BLaER1 (cell line): Measurements from ENCODE around the gene UAP1L1.

Source experiments
- H3K27ac ChIP-seq: shearing (Covaris generic); formaldehyde crosslinking; 2 replicates; pipeline ENCODE4 v1.8.1; 2022
- H3K27me3 ChIP-seq: shearing (Covaris generic); formaldehyde crosslinking; 2 replicates; pipeline ENCODE4 v1.8.1; 2022
- H3K36me3 ChIP-seq: shearing (Covaris generic); formaldehyde crosslinking; 2 replicates; pipeline ENCODE4 v1.8.1; 2022
- H3K4me1 ChIP-seq: shearing (Covaris generic); formaldehyde crosslinking; 2 replicates; pipeline ENCODE4 v1.8.1; 2022
- H3K4me2 ChIP-seq: shearing (Covaris generic); formaldehyde crosslinking; 2 replicates; pipeline ENCODE4 v1.8.1; 2022
- H3K4me3 ChIP-seq: shearing (Covaris generic); formaldehyde crosslinking; 2 replicates; pipeline ENCODE4 v1.8.1; 2022
- H3K9ac ChIP-seq: shearing (Covaris generic); formaldehyde crosslinking; 2 replicates; pipeline ENCODE4 v1.8.1; 2022
- H3K9me3 ChIP-seq: shearing (Covaris generic); formaldehyde crosslinking; 2 replicates; pipeline ENCODE4 v1.8.1; 2022
- H4K20me1 ChIP-seq: shearing (Covaris generic); formaldehyde crosslinking; 2 replicates; pipeline ENCODE4 v1.8.1; 2022
- Cebpa-rat ChIP-seq: shearing (Covaris generic); IDR thresholded peaks from 2 replicates; pipeline ENCODE4 v1.8.1; 2022

UAP1L1 gene

DNA sequence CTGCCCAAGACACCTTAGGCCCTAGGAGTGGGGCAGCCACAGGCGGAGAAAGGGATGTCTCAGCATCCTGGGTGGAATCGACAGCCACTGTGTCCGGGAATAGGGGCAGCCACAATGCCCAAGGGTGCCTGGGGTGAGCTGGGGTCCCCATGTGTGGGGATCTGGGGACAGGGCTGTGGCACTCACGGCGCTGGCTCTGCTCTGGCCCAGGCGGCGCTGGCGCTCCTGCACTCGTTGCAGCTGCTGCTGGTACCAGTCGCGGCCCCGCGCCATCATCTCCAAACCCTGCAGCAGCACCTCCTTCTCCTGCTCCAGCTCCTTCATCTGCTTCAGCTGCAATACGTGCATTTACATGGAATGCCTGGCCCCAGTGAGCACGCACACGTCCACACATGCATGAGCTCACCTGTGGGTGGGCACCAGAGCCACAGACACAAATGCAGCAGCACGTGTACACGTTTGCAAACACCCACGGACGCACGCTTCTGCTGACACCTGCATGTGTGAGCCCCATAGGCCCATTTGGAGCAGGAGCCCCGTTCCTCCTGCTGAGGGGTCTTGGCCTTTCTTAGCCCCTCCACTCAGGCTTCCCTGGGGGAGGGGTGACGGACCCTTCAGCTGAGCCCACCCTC, 11.9 kb upstream of the UAP1L1 start:
- H3K4me1 ChIP-seq = peaks cover 33% of the 10 kb centered on the region
- no peak overlapping the region for H3K9ac ChIP-seq
- no peak overlapping the region for H3K27ac ChIP-seq
- no peak overlapping the region for H3K4me3 ChIP-seq
- H3K36me3 ChIP-seq = peaks cover 45% of the 10 kb centered on the region
- no peak for TF ChIP-seq Cebpa-rat
- no peaks in the 10 kb centered on the region for H3K9me3 ChIP-seq
- H4K20me1 ChIP-seq = peaks cover 72% of the 10 kb centered on the region
- H3K4me2 ChIP-seq = no peak overlapping the region
- no peaks in the 10 kb centered on the region for H3K27me3 ChIP-seq

DNA sequence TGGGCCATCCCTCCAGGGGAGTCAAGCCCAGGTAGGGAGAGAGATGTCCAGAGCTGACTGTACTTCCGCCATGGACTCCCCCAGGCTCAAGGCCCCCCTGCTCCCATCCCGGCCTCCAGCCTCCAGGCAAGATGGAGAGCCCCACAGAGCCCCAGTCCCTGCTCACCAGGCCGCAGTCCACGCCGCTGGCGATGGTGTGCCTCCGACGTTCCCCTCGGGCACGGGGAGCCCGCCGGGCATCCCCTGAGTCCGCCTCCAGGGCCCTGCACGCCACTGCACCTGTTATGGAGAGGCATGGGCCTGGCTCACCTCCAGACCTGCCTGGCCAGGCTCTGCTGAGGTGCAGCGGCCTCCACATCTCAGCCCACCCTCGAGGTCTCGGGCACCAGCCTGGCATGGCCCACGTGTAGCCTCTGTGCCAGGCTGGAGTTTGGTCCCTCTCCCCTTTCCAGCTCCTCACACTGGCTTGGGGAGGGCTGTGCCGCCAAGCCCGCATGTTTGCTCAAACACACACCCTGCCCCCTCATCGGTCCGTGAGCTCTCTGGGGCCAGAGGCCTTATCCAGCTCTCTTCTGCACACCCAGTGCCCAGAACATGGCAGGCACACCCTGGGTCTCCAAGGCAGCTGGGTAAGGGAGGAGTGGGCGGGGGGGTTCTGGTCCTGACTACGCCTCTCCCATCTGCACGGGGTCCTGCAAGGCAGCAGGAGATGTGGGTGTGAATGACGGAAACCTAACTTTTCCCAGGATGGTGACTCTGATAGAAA, 11.0 kb upstream of the UAP1L1 start:
- Histone ChIP-seq H3K27me3 (no peaks in the 10 kb centered on the region), H3K27ac (no peak overlapping the region), H3K4me1 (peaks cover 40% of the 10 kb centered on the region), H3K4me3 (no peak overlapping the region), H4K20me1 (peaks cover 72% of the 10 kb centered on the region), H3K9ac (no peak overlapping the region), H3K36me3 (peaks cover 45% of the 10 kb centered on the region), H3K9me3 (no peaks in the 10 kb centered on the region), H3K4me2 (no peak overlapping the region)
- no peak for TF ChIP-seq Cebpa-rat

DNA sequence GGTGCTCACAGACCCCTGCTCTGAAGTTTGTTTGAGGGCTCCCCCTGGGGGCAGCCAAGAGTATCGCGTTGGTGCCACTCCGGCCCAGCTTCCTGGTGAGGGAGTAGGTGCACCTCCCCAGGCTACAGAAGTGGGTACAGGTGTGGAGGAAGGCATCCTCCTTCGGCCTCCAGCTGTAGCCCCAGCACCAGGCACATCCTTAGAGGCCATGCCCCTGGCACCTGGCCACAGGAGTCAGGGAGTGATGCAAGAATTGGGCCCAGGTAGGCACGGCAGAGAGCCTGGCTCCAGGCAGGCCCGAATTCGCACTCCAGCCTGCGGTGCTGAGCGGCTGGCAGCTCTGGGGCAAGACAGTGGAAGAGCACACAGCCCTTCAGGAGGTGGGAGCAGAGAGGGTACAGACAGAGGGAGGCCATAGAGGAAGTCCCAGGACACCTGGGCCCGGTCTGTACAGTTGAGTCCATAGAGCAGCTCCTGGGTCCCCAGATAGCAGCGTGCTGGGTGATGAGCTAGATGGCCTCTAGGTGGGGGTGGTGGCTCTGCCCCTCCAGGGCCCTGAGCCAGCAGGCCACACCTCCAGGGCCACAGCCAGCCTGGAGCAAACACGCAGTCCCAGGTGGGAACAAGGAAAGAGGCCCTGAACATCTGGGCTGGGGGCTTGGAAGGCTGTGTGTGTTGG, 9.3 kb upstream of the UAP1L1 start:
- Histone ChIP-seq H3K9ac (peak overlapping the region; percentile 79), H3K4me1 (peaks cover 40% of the 10 kb centered on the region), H3K27me3 (no peaks in the 10 kb centered on the region), H3K4me2 (peak overlapping the region; percentile 100), H3K27ac (peak overlapping the region; percentile 86; the same call in 1 of the 2 replicates), H3K4me3 (peak overlapping the region; percentile 82), H3K9me3 (no peaks in the 10 kb centered on the region), H3K36me3 (peaks cover 42% of the 10 kb centered on the region), H4K20me1 (peaks cover 72% of the 10 kb centered on the region)
- TF ChIP-seq Cebpa-rat = no peak

DNA sequence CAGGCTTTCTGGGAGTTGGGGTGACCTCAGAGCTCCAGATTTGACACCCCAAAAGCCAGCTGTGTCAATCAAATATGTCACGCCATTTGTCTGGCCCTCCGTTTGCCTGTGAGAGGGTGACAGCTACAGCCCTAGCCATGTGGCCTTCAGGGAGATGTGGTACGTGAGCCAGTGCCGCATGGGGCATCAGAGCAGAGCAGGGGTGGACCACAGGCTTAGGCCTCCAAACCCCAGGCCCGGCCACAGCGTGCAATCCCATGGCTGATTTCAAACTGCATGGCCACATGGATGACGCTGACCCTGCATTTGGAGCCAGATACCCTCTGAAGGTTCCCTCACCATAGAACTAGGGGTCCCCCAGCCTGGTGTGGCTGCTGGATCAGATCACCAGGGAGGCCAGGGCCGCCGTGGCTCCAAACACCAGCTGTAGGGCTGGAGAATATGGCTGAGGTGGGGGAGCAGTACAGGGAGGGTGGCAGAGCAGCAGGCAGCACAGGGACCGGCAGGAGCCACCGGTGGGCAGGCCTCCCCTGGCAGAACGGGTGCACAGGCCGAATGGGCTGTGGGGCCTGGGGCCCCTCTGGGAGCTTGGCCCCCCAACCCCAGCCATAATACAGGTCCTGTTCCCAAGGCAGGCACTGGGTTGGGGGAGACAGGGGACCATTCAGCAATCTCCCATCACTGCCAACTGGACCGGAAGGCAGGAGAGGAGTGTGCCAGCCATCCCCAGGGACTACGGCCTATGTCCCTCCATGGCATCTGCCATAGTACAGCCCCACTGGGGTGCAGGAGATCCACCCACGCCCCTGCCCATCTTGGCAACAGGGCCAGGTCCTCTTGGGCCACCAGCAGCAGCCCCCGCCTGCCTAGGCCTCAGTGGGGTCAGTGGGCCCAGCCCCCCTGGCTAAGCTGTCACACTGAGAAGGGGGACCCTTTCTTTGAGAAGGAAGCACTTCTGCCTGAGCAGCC, 8.5 kb upstream of the UAP1L1 start:
- TF ChIP-seq Cebpa-rat = no peak
- H3K27me3 ChIP-seq = no peaks in the 10 kb centered on the region
- peak overlapping the region; percentile 100 for H3K4me2 ChIP-seq
- peaks cover 47% of the 10 kb centered on the region for H3K4me1 ChIP-seq
- H4K20me1 ChIP-seq = peaks cover 63% of the 10 kb centered on the region
- peak overlapping the region; percentile 82 for H3K4me3 ChIP-seq
- peak overlapping the region; percentile 86 for H3K27ac ChIP-seq
- H3K9ac ChIP-seq = peak overlapping the region; percentile 79
- H3K36me3 ChIP-seq = peaks cover 33% of the 10 kb centered on the region
- no peaks in the 10 kb centered on the region for H3K9me3 ChIP-seq

DNA sequence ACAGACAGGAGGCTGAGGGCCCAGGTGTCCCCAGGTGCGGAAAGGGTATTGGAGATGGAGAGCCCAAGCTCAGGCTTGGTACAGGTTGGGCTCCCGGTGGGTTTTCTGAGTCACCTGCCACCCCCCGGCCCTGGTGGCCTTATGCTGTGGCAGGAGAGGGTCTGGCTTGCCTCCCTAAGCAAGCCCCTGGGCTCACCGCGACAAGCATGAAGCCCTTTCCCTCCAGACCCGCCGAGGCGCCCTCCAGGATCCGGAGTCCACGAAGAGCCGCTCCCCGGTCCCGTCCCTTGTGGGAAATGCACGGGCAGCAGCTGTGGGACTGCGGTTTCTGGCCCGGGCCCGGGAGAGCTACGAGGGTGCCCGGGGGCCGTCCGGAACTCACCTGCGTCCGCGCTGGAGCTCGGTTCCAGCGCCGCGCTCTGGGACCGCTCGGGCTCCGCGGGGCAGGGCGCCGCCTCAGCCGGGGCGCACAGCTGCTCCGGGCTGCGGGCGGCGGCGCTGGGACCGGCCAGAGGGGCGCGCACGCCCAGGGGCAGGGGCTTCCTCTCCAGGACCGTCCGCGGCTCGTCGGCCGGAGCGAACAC, 7.7 kb upstream of the UAP1L1 start:
- peaks cover 56% of the 10 kb centered on the region for H4K20me1 ChIP-seq
- no peaks in the 10 kb centered on the region for H3K9me3 ChIP-seq
- H3K36me3 ChIP-seq = peaks cover 26% of the 10 kb centered on the region
- no peak for TF ChIP-seq Cebpa-rat
- peak overlapping the region; percentile 82 for H3K4me3 ChIP-seq
- peaks cover 55% of the 10 kb centered on the region for H3K4me1 ChIP-seq
- no peaks in the 10 kb centered on the region for H3K27me3 ChIP-seq
- H3K4me2 ChIP-seq = peak overlapping the region; percentile 100
- H3K9ac ChIP-seq = peak overlapping the region; percentile 79
- peak overlapping the region; percentile 86 for H3K27ac ChIP-seq

DNA sequence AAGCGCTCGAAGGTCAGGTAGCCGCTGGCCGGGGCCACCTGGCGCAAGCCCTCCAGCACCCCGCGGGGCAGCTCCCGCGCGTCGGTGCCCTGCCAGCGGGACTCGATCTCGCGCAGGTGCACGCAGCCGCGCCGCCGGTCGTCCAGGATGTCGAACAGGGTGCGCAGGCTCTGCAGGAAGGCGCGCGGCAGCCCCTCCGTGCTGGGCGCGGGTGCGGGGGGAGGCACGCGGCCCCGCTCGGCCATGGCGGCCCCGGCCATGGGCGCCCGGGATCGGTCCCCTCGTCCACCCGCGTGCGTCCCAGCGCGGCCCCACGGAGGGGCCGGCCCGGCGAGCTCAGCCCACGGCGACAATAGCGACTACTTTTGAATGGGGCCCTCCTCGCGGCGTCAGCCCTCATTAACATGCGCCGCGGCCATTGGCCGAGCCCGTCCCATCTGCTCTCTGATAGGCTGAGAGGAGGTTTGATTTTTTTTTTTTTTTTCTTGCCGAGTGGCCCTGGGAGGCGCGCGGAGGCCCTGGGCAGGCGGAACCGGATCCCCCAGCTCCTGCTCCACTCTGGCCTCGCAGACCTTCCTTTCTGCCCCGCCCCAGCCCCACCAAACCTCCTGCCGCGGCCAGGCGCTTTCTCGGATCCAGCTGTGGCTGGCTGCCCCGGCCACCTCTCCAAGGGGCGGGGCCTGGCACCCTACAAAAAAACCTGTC, 7.0 kb upstream of the UAP1L1 start, which contains the start of gene SAPCD2:
TSS of gene SAPCD2 (minus strand) at position 357 of the 705 bp plus-strand sequence. CDS start at position 260, 97 bp downstream.
- H3K9ac ChIP-seq = peak within 1 kb of the TSS; percentile 79
- H4K20me1 ChIP-seq = peaks cover 48% of the 10 kb centered on the region
- H3K4me2 ChIP-seq = peak within 1 kb of the TSS; percentile 100
- peak within 1 kb of the TSS; percentile 86 for H3K27ac ChIP-seq
- no peaks in the 10 kb centered on the region for H3K27me3 ChIP-seq
- H3K4me1 ChIP-seq = peaks cover 62% of the 10 kb centered on the region
- peaks cover 18% of the 10 kb centered on the region for H3K36me3 ChIP-seq
- H3K4me3 ChIP-seq = peak within 1 kb of the TSS; percentile 82
- no peak for TF ChIP-seq Cebpa-rat
- no peaks in the 10 kb centered on the region for H3K9me3 ChIP-seq

DNA sequence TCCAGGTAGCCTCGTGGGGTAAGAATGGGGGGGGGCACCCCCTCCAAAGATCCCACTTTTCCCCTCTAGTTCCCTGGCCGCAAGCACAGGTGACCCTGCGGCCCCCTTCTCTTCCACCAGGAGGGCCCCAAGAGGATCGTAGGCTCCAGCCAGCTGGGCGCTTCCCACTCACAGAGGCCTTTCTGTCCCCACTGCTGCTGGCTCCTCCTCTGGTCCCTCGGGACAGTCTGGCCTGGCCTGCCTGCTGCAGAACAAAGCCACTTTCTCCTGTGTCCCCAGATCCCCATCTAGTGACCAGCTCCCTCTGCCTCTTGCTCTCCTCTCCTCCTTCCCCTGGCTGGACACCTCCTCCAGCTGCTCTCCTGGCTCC, 6.4 kb upstream of the UAP1L1 start:
- no peak for TF ChIP-seq Cebpa-rat
- peaks cover 43% of the 10 kb centered on the region for H4K20me1 ChIP-seq
- peaks cover 66% of the 10 kb centered on the region for H3K4me1 ChIP-seq
- H3K36me3 ChIP-seq = peaks cover 13% of the 10 kb centered on the region
- peak overlapping the region; percentile 82 for H3K4me3 ChIP-seq
- no peaks in the 10 kb centered on the region for H3K9me3 ChIP-seq
- H3K9ac ChIP-seq = peak overlapping the region; percentile 79
- H3K27me3 ChIP-seq = no peaks in the 10 kb centered on the region
- peak overlapping the region; percentile 86 for H3K27ac ChIP-seq
- peak overlapping the region; percentile 100 for H3K4me2 ChIP-seq

DNA sequence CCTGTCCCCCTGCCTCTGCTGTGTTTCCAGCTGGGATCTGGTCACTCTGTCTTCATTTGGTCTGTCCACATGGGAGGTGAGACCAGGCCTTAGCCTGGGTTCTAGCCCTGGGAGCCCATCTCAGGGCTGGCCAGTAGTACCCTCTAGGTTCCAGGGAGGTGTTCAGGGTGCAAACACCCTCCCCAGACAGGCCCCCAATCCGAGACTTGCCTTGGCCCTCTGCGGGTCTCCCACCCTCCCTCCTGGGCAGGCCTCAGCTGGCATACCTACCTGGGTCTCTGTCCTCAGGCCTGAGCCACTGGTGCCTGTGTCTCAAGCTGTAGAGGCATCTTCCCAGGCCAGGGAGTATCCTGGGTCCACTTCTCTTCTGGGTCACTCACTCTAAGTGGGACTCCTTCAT, 6.0 kb upstream of the UAP1L1 start:
- TF ChIP-seq Cebpa-rat = no peak
- peak overlapping the region; percentile 82 for H3K4me3 ChIP-seq
- peak overlapping the region; percentile 100 for H3K4me2 ChIP-seq
- no peaks in the 10 kb centered on the region for H3K9me3 ChIP-seq
- peaks cover 66% of the 10 kb centered on the region for H3K4me1 ChIP-seq
- H3K36me3 ChIP-seq = peaks cover 9% of the 10 kb centered on the region
- no peaks in the 10 kb centered on the region for H3K27me3 ChIP-seq
- H3K27ac ChIP-seq = peak overlapping the region; percentile 86
- peaks cover 39% of the 10 kb centered on the region for H4K20me1 ChIP-seq
- H3K9ac ChIP-seq = peak overlapping the region; percentile 79
